ENCODE measurements around the gene GLT1D1.

The GLT1D1 gene

GRCh38 chr12:128986957-128987356, 133.7 kb downstream of the GLT1D1 start:
- Histone ChIP-seq H3K4me3 (ENCODE audit: low read depth in 1 of 2, low read length in 2 of 2) (no peak overlapping the region), H3K4me2 (ENCODE audit: insufficient read depth, low read length) (no peak overlapping the region), H3K4me1 (ENCODE audit: insufficient read depth, low read length) (no peaks in the 10 kb centered on the region), H3K9me3 (ENCODE audit: insufficient read depth, low read length, severe bottlenecking) (no peaks in the 10 kb centered on the region), H2AFZ (ENCODE audit: low read depth, low read length) (no peak overlapping the region), H3K9ac (ENCODE audit: low read depth, low read length) (no peak overlapping the region), H3K27ac (ENCODE audit: low read length) (no peak overlapping the region), H4K20me1 (ENCODE audit: insufficient read depth, low read length) (no peaks in the 10 kb centered on the region), H3K79me2 (ENCODE audit: insufficient read depth, low read length) (no peaks in the 10 kb centered on the region), H3K27me3 (ENCODE audit: insufficient read depth, low read length, poor library complexity) (no peaks in the 10 kb centered on the region), H3K36me3 (ENCODE audit: insufficient read depth, low read length) (no peaks in the 10 kb centered on the region)
- no peak for ATAC-seq (ENCODE audit: insufficient read depth, low read depth)
- TF ChIP-seq EZH2 (IDR thresholded peaks at IDR 0.05; ENCODE audit: borderline replicate concordance, low read depth, low read length, severe bottlenecking) (no peak), CTCF (IDR thresholded peaks at IDR 0.05; ENCODE audit: borderline replicate concordance, extremely low read depth, low read length, poor library complexity, severe bottlenecking) (no peak)
- no peak for DNase-seq

GRCh38 chr12:128989287-128989686, 136.0 kb downstream of the GLT1D1 start:
- DNase-seq = no peak
- H3K4me2 ChIP-seq (ENCODE audit: insufficient read depth, low read length) = no peak overlapping the region
- H3K4me3 ChIP-seq (ENCODE audit: low read depth in 1 of 2, low read length in 2 of 2) = no peak overlapping the region
- no peaks in the 10 kb centered on the region for H3K4me1 ChIP-seq (ENCODE audit: insufficient read depth, low read length)
- no peaks in the 10 kb centered on the region for H3K27me3 ChIP-seq (ENCODE audit: insufficient read depth, low read length, poor library complexity)
- H3K27ac ChIP-seq (ENCODE audit: low read length) = no peak overlapping the region
- no peak for ATAC-seq (ENCODE audit: insufficient read depth, low read depth)
- H3K9ac ChIP-seq (ENCODE audit: low read depth, low read length) = no peak overlapping the region
- TF ChIP-seq EZH2 (IDR thresholded peaks at IDR 0.05; ENCODE audit: borderline replicate concordance, low read depth, low read length, severe bottlenecking) (no peak), CTCF (IDR thresholded peaks at IDR 0.05; ENCODE audit: borderline replicate concordance, extremely low read depth, low read length, poor library complexity, severe bottlenecking) (no peak)
- no peaks in the 10 kb centered on the region for H3K9me3 ChIP-seq (ENCODE audit: insufficient read depth, low read length, severe bottlenecking)
- H3K36me3 ChIP-seq (ENCODE audit: insufficient read depth, low read length) = no peaks in the 10 kb centered on the region
- H4K20me1 ChIP-seq (ENCODE audit: insufficient read depth, low read length) = no peaks in the 10 kb centered on the region
- H2AFZ ChIP-seq (ENCODE audit: low read depth, low read length) = no peak overlapping the region
- no peaks in the 10 kb centered on the region for H3K79me2 ChIP-seq (ENCODE audit: insufficient read depth, low read length)

GRCh38 chr12:128991716-128992115, 138.4 kb downstream of the GLT1D1 start:
- Histone ChIP-seq H3K27me3 (ENCODE audit: insufficient read depth, low read length, poor library complexity) (no peaks in the 10 kb centered on the region), H3K4me3 (ENCODE audit: low read depth in 1 of 2, low read length in 2 of 2) (no peak overlapping the region), H3K9ac (ENCODE audit: low read depth, low read length) (no peak overlapping the region), H2AFZ (ENCODE audit: low read depth, low read length) (no peak overlapping the region), H3K4me2 (ENCODE audit: insufficient read depth, low read length) (no peak overlapping the region), H3K4me1 (ENCODE audit: insufficient read depth, low read length) (no peaks in the 10 kb centered on the region), H3K9me3 (ENCODE audit: insufficient read depth, low read length, severe bottlenecking) (no peaks in the 10 kb centered on the region), H3K27ac (ENCODE audit: low read length) (no peak overlapping the region), H3K36me3 (ENCODE audit: insufficient read depth, low read length) (no peaks in the 10 kb centered on the region), H3K79me2 (ENCODE audit: insufficient read depth, low read length) (no peaks in the 10 kb centered on the region), H4K20me1 (ENCODE audit: insufficient read depth, low read length) (no peaks in the 10 kb centered on the region)
- ATAC-seq (ENCODE audit: insufficient read depth, low read depth) (no peak), DNase-seq (no peak)
- TF ChIP-seq EZH2 (IDR thresholded peaks at IDR 0.05; ENCODE audit: borderline replicate concordance, low read depth, low read length, severe bottlenecking) (no peak), CTCF (IDR thresholded peaks at IDR 0.05; ENCODE audit: borderline replicate concordance, extremely low read depth, low read length, poor library complexity, severe bottlenecking) (no peak)

DNA sequence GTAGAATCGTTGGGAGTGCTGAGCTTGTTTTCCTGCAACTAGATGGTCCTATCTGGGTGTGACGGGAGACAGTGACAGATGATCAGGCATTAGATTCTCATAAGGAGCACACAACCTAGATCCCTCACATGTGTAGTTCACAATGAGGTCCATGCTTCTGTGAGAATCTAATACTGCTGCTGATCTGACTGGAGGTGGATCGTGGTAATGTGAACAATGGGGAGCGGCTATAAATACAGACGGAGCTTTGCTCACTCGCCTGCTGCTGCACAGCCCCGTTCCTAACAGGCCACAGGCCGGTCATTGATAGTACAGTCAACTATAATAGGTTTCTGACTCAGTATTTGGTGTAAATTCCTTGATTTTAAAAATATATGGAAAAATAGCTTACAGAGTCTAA, 138.8 kb downstream of the GLT1D1 start:
- Histone ChIP-seq H3K9ac (ENCODE audit: low read depth, low read length) (no peak overlapping the region), H3K4me1 (ENCODE audit: insufficient read depth, low read length) (no peaks in the 10 kb centered on the region), H3K36me3 (ENCODE audit: insufficient read depth, low read length) (no peaks in the 10 kb centered on the region), H3K79me2 (ENCODE audit: insufficient read depth, low read length) (no peaks in the 10 kb centered on the region), H2AFZ (ENCODE audit: low read depth, low read length) (no peak overlapping the region), H3K4me3 (ENCODE audit: low read depth in 1 of 2, low read length in 2 of 2) (no peak overlapping the region), H3K4me2 (ENCODE audit: insufficient read depth, low read length) (no peak overlapping the region), H4K20me1 (ENCODE audit: insufficient read depth, low read length) (no peaks in the 10 kb centered on the region), H3K27ac (ENCODE audit: low read length) (no peak overlapping the region), H3K9me3 (ENCODE audit: insufficient read depth, low read length, severe bottlenecking) (no peaks in the 10 kb centered on the region), H3K27me3 (ENCODE audit: insufficient read depth, low read length, poor library complexity) (no peaks in the 10 kb centered on the region)
- TF ChIP-seq CTCF (IDR thresholded peaks at IDR 0.05; ENCODE audit: borderline replicate concordance, extremely low read depth, low read length, poor library complexity, severe bottlenecking) = no peak
- no peak for TF ChIP-seq EZH2 (IDR thresholded peaks at IDR 0.05; ENCODE audit: borderline replicate concordance, low read depth, low read length, severe bottlenecking)
- DNase-seq = no peak
- ATAC-seq (ENCODE audit: insufficient read depth, low read depth) = no peak

Data from DND-41 (cell line).